HG02759 (cell line): Measurements from ENCODE around the gene FOXA3.
"Not testable (repeated sequence)": the region's sequence is repeated elsewhere in the genome, so short reads cannot be mapped to it uniquely, and the experiment has no call there.

ENCODE experiments used
- ATAC-seq: cut with Tn5 transposase; IDR thresholded peaks from one replicate; pipeline ENCODE4 v1.9.1; 2021; ENCODE audit warnings: mild to moderate bottlenecking, moderate library complexity; ENCODE audit not compliant: unreplicated experiment

Gene FOXA3

GRCh38 chr19:45827459-45828093 is 36.5 kb upstream of the FOXA3 start:
- ATAC-seq = no peak

GRCh38 chr19:45828523-45828922 is 35.6 kb upstream of the FOXA3 start:
- no peak for ATAC-seq

- no peak for ATAC-seq
Measured at GRCh38 chr19:45828945-45829344, 35.2 kb upstream of the FOXA3 start.

- no peak for ATAC-seq
Measured at GRCh38 chr19:45834970-45835369, 29.2 kb upstream of the FOXA3 start.

- no peak for ATAC-seq
Measured at GRCh38 chr19:45842198-45842597, 21.9 kb upstream of the FOXA3 start.

- ATAC-seq = no peak
Measured at GRCh38 chr19:45847663-45848062, 16.5 kb upstream of the FOXA3 start.

- no peak for ATAC-seq
Measured at GRCh38 chr19:45848922-45849321, 15.2 kb upstream of the FOXA3 start.

GRCh38 chr19:45852145-45852750 is 11.9 kb upstream of the FOXA3 start:
- no peak for ATAC-seq

- ATAC-seq = no peak
Measured at GRCh38 chr19:45852983-45853382, 11.1 kb upstream of the FOXA3 start.

- ATAC-seq = no peak
Measured at GRCh38 chr19:45854167-45854778, 9.9 kb upstream of the FOXA3 start.

GRCh38 chr19:45860359-45861259 is 3.5 kb upstream of the FOXA3 start:
- no peak for ATAC-seq

- ATAC-seq = no peak
Measured at GRCh38 chr19:45862271-45862563, 1.9 kb upstream of the FOXA3 start.

GRCh38 chr19:45862564-45863334 is 1.4 kb upstream of the FOXA3 start, which contains the start of gene SYMPK:
Gene SYMPK (minus strand): TSS chr19:45863147. CDS start chr19:45854495, 8,652 bp downstream.
- ATAC-seq = peak; percentile 92

GRCh38 chr19:45863335-45863839 is 739 bp upstream of the FOXA3 start:
- ATAC-seq = no peak

- ATAC-seq = no peak
Measured at GRCh38 chr19:45864629-45865082, 530 bp downstream of the FOXA3 start.

- no peak for ATAC-seq
Measured at GRCh38 chr19:45865269-45865948, 1.3 kb downstream of the FOXA3 start.

- no peak for ATAC-seq
Measured at GRCh38 chr19:45866400-45867176, 2.5 kb downstream of the FOXA3 start.

- ATAC-seq = not testable (repeated sequence)
Measured at GRCh38 chr19:45867241-45867640, 3.1 kb downstream of the FOXA3 start.

GRCh38 chr19:45870798-45871197 is 6.7 kb downstream of the FOXA3 start:
- no peak for ATAC-seq
